ENCODE measurements around the gene PHLDA1.
A peak's percentile ranks its signal among the peaks of the same experiment; 100 is the strongest.

GRCh38 chr12:76031414-76032042 is at the start of gene PHLDA1:
- TF ChIP-seq CTCF (IDR thresholded peaks at IDR 0.05) (peak; percentile 65), POLR2AphosphoS5 (IDR thresholded peaks at IDR 0.05; ENCODE audit: low read depth, low read length) (peak; percentile 99), SIN3A (IDR thresholded peaks at IDR 0.05; ENCODE audit: borderline replicate concordance, insufficient read depth, low read depth, low read length) (peak; percentile 95; the same call in 1 of the 2 replicates), REST (IDR thresholded peaks at IDR 0.05; ENCODE audit: insufficient read depth in 1 of 2, low read depth in 2 of 2, low read length in 1 of 2) (peak; percentile 28 to 59; a peak in 2 of 4 replicates), TCF7L2 (IDR thresholded peaks at IDR 0.05; ENCODE audit: low read depth, low read length) (peak; percentile 71)

All from Panc1 (cell line).